ENCODE data around the gene TOP3B. TPM values are rescaled to one million over a fixed set of nuclear protein-coding genes. Genes with fewer than 3 reads are reported as not detected.

TOP3B gene
- total and polyA plus RNA-seq, 4 donors, result 11.9 to 34.2 (median 23.0) TPM

- no peaks in the 10 kb centered on the region for H3K9me3 ChIP-seq (ENCODE audit: control insufficient read depth in 4 of 4, insufficient read depth in 3 of 4, low read length in 3 of 4)
- no peaks in the 10 kb centered on the region for H3K36me3 ChIP-seq (ENCODE audit: control insufficient read depth in 4 of 4, insufficient read depth in 4 of 4, low read length in 4 of 4)
- no peak for TF ChIP-seq CTCF (IDR thresholded peaks at IDR 0.05; ENCODE audit: control extremely low read depth, extremely low read depth)
- no peak for DNase-seq
- 86 to 92% methylated on average over 3 of the region's 3 CpGs for WGBS, 2 donors
- H3K27me3 ChIP-seq (ENCODE audit: control insufficient read depth in 3 of 3, insufficient read depth in 3 of 3, low read length in 2 of 3), result no peaks in the 10 kb centered on the region
- no peak overlapping the region for H3K9ac ChIP-seq (ENCODE audit: insufficient read depth in 1 of 2, low read length in 2 of 2)
- ATAC-seq (ENCODE audit: insufficient read depth, low FRiP score), result no peak
- H3K4me1 ChIP-seq (ENCODE audit: control insufficient read depth in 5 of 5, insufficient read depth in 5 of 5, low read length in 5 of 5), result no peaks in the 10 kb centered on the region
- no peak overlapping the region for H3K4me3 ChIP-seq
- no peak overlapping the region for H3K27ac ChIP-seq (ENCODE audit: low read depth in 1 of 2, low read length in 1 of 2)
Observed at GRCh38 chr22:22015631-22016030, 33.0 kb upstream of the TOP3B start.

- no peaks in the 10 kb centered on the region for H3K36me3 ChIP-seq (ENCODE audit: control insufficient read depth in 4 of 4, insufficient read depth in 4 of 4, low read length in 4 of 4)
- no peak overlapping the region for H3K4me3 ChIP-seq
- no peak overlapping the region for H3K27ac ChIP-seq (ENCODE audit: low read depth in 1 of 2, low read length in 1 of 2)
- ATAC-seq (ENCODE audit: insufficient read depth, low FRiP score), result no peak
- no peaks in the 10 kb centered on the region for H3K9me3 ChIP-seq (ENCODE audit: control insufficient read depth in 4 of 4, insufficient read depth in 3 of 4, low read length in 3 of 4)
- no peaks in the 10 kb centered on the region for H3K4me1 ChIP-seq (ENCODE audit: control insufficient read depth in 5 of 5, insufficient read depth in 5 of 5, low read length in 5 of 5)
- DNase-seq, result no peak
- no peak overlapping the region for H3K9ac ChIP-seq (ENCODE audit: insufficient read depth in 1 of 2, low read length in 2 of 2)
- no peaks in the 10 kb centered on the region for H3K27me3 ChIP-seq (ENCODE audit: control insufficient read depth in 3 of 3, insufficient read depth in 3 of 3, low read length in 2 of 3)
- TF ChIP-seq CTCF (IDR thresholded peaks at IDR 0.05; ENCODE audit: control extremely low read depth, extremely low read depth), result no peak
- 88 to 92% methylated on average over 9 of the region's 9 CpGs for WGBS, 2 donors
Observed at GRCh38 chr22:22014285-22014659, 31.7 kb upstream of the TOP3B start.

- Histone ChIP-seq H3K9ac (ENCODE audit: insufficient read depth in 1 of 2, low read length in 2 of 2) (no peak overlapping the region), H3K36me3 (ENCODE audit: control insufficient read depth in 4 of 4, insufficient read depth in 4 of 4, low read length in 4 of 4) (no peaks in the 10 kb centered on the region), H3K27ac (ENCODE audit: low read depth in 1 of 2, low read length in 1 of 2) (no peak overlapping the region), H3K4me1 (ENCODE audit: control insufficient read depth in 5 of 5, insufficient read depth in 5 of 5, low read length in 5 of 5) (no peaks in the 10 kb centered on the region), H3K27me3 (ENCODE audit: control insufficient read depth in 3 of 3, insufficient read depth in 3 of 3, low read length in 2 of 3) (no peaks in the 10 kb centered on the region), H3K9me3 (ENCODE audit: control insufficient read depth in 4 of 4, insufficient read depth in 3 of 4, low read length in 3 of 4) (no peaks in the 10 kb centered on the region), H3K4me3 (no peak overlapping the region)
- no peak for DNase-seq
- no peak for TF ChIP-seq CTCF (IDR thresholded peaks at IDR 0.05; ENCODE audit: control extremely low read depth, extremely low read depth)
- no peak for ATAC-seq (ENCODE audit: insufficient read depth, low FRiP score)
- 93 to 96% methylated on average over 7 of the region's 7 CpGs for WGBS, 2 donors
Observed at GRCh38 chr22:22013559-22014284, 31.1 kb upstream of the TOP3B start.

- Histone ChIP-seq H3K36me3 (ENCODE audit: control insufficient read depth in 4 of 4, insufficient read depth in 4 of 4, low read length in 4 of 4) (no peaks in the 10 kb centered on the region), H3K4me3 (no peak overlapping the region), H3K9ac (ENCODE audit: insufficient read depth in 1 of 2, low read length in 2 of 2) (no peak overlapping the region), H3K27ac (ENCODE audit: low read depth in 1 of 2, low read length in 1 of 2) (no peak overlapping the region), H3K4me1 (ENCODE audit: control insufficient read depth in 5 of 5, insufficient read depth in 5 of 5, low read length in 5 of 5) (no peaks in the 10 kb centered on the region), H3K27me3 (ENCODE audit: control insufficient read depth in 3 of 3, insufficient read depth in 3 of 3, low read length in 2 of 3) (no peaks in the 10 kb centered on the region), H3K9me3 (ENCODE audit: control insufficient read depth in 4 of 4, insufficient read depth in 3 of 4, low read length in 3 of 4) (no peaks in the 10 kb centered on the region)
- no peak for TF ChIP-seq CTCF (IDR thresholded peaks at IDR 0.05; ENCODE audit: control extremely low read depth, extremely low read depth)
- no peak for DNase-seq
- ATAC-seq (ENCODE audit: insufficient read depth, low FRiP score), result no peak
- 63 to 72% methylated on average over 1 of the region's 1 CpG for WGBS, 2 donors
Observed at GRCh38 chr22:22011964-22012363, 29.4 kb upstream of the TOP3B start.

Measured in lung (tissue), 12 donors.